Parathyroid adenoma (tissue), 2 donors: ENCODE data around the gene WDR33.

Experiments used
- H2AFZ ChIP-seq: fragments of 300-600 bp; sonication (generic); one replicate; pipeline ENCODE4 v1.7.0; 2017; ENCODE audit warnings: antibody characterized with exemption, mild to moderate bottlenecking
- H3K27ac ChIP-seq: fragments of 300-600 bp; sonication (generic); one replicate; pipeline ENCODE4 v1.7.0; 2017
- H3K27me3 ChIP-seq: fragments of 300-600 bp; sonication (generic); one replicate; pipeline ENCODE4 v1.7.0; 2017; ENCODE audit warnings: low read length; ENCODE audit not compliant: control insufficient read depth, insufficient read depth
- H3K36me3 ChIP-seq: fragments of 300-600 bp; sonication (generic); one replicate; pipeline ENCODE4 v1.7.0; 2017; ENCODE audit warnings: low read length; ENCODE audit not compliant: control insufficient read depth, insufficient read depth
- H3K4me1 ChIP-seq: fragments of 300-600 bp; sonication (generic); one replicate; pipeline ENCODE4 v1.7.0; 2017; ENCODE audit warnings: control low read depth
- H3K4me2 ChIP-seq: fragments of 300-600 bp; sonication (generic); one replicate; pipeline ENCODE4 v1.7.0; 2017; ENCODE audit warnings: low read length
- H3K4me3 ChIP-seq: fragments of 300-600 bp; sonication (generic); one replicate; pipeline ENCODE4 v1.7.0; 2017; ENCODE audit warnings: low read depth, low read length
- H3K79me2 ChIP-seq: fragments of 300-600 bp; sonication (generic); one replicate; pipeline ENCODE4 v1.7.0; 2017; ENCODE audit warnings: control low read depth
- H3K9ac ChIP-seq: fragments of 300-600 bp; sonication (generic); one replicate; pipeline ENCODE4 v1.7.0; 2017; ENCODE audit warnings: mild to moderate bottlenecking
- H3K9me3 ChIP-seq: fragments of 300-600 bp; sonication (generic); one replicate; pipeline ENCODE4 v1.7.0; 2017; ENCODE audit warnings: low read length; ENCODE audit not compliant: control insufficient read depth
- TF ChIP-seq, protein P1 (sequence below): fragments of 300-600 bp; sonication (generic); IDR thresholded peaks from one replicate; pipeline ENCODE4 v1.7.0; 2017; ENCODE audit warnings: antibody characterized with exemption, mild to moderate bottlenecking
- donor health status: primary hyperparathyroidism.

Gene WDR33

DNA sequence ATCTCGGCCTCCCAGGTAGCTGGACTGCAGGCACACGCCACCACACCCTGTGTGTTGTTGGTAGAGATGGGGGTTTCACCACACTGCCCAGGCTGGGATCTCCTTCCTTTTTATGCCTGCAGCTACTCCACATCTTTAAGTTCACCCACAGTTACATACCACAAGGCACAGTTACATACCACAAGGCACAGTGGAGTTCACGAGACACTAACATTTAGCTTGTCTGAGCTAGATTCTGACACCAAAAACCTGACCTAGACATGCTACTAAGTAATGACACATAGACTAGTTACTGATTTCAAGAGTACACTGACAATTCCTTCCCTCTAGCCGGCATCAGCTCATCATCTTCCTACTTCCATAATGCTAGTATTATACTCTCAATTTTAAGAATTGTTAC is 42.7 kb upstream of the WDR33 start:
- Histone ChIP-seq H2AFZ (no peak overlapping the region), H3K79me2 (peaks cover 24% of the 10 kb centered on the region), H3K9ac (no peak overlapping the region), H3K4me3 (no peak overlapping the region), H3K4me2 (no peak overlapping the region), H3K27me3 (no peaks in the 10 kb centered on the region), H3K4me1 (peaks cover 6% of the 10 kb centered on the region), H3K9me3 (no peaks in the 10 kb centered on the region), H3K36me3 (no peaks in the 10 kb centered on the region), H3K27ac (no peak overlapping the region)
- TF ChIP-seq, protein P1, sequence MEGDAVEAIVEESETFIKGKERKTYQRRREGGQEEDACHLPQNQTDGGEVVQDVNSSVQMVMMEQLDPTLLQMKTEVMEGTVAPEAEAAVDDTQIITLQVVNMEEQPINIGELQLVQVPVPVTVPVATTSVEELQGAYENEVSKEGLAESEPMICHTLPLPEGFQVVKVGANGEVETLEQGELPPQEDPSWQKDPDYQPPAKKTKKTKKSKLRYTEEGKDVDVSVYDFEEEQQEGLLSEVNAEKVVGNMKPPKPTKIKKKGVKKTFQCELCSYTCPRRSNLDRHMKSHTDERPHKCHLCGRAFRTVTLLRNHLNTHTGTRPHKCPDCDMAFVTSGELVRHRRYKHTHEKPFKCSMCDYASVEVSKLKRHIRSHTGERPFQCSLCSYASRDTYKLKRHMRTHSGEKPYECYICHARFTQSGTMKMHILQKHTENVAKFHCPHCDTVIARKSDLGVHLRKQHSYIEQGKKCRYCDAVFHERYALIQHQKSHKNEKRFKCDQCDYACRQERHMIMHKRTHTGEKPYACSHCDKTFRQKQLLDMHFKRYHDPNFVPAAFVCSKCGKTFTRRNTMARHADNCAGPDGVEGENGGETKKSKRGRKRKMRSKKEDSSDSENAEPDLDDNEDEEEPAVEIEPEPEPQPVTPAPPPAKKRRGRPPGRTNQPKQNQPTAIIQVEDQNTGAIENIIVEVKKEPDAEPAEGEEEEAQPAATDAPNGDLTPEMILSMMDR, result no peak

DNA sequence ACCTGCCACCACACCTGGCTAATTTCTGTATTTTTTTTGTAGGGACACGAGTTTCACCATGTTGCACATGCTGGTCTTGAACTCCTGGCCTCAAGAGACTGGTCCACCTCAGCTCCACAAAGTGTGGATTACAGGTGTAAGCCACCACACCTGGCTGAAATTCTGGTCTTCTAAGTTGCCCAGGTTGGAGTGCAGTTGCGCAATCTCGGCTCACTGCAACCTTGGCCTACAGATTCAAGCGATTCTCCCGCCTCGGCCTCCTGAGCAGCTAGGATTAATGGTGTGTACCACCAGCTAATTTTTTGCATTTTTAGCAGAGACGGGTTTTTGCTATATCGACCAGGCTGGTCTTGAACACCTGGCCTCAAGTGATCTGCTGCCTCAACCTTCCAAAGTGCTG is 41.4 kb upstream of the WDR33 start:
- Histone ChIP-seq H3K27me3 (no peaks in the 10 kb centered on the region), H3K9me3 (no peaks in the 10 kb centered on the region), H3K9ac (no peak overlapping the region), H3K27ac (no peak overlapping the region), H3K4me2 (no peak overlapping the region), H2AFZ (no peak overlapping the region), H3K79me2 (peaks cover 19% of the 10 kb centered on the region), H3K4me1 (peaks cover 6% of the 10 kb centered on the region), H3K4me3 (no peak overlapping the region), H3K36me3 (no peaks in the 10 kb centered on the region)
- TF ChIP-seq, protein P1, result no peak

DNA sequence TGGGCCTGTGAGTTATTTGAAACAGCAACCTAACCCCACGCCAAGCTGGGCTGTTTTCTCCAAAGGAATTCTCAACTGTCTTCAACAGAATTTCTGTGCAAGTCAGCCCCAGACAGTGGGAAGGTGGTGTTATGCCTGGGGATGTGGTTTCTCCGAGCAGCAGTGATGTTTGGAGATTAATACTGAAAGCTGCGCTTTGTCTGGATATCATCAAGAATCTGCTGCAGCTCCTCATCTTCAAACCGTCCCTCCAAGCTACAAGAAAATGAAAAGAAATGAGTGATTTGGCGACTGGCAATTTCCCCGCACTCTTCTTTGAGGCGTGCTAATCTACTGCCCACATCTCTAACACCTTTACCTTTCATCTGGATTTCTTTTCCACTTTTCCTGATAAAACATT is 37.0 kb upstream of the WDR33 start:
- Histone ChIP-seq H2AFZ (no peak overlapping the region), H3K27me3 (no peaks in the 10 kb centered on the region), H3K4me2 (no peak overlapping the region), H3K4me3 (no peak overlapping the region), H3K9me3 (no peaks in the 10 kb centered on the region), H3K27ac (no peak overlapping the region), H3K79me2 (peaks cover 5% of the 10 kb centered on the region), H3K4me1 (no peaks in the 10 kb centered on the region), H3K36me3 (no peaks in the 10 kb centered on the region), H3K9ac (no peak overlapping the region)
- TF ChIP-seq, protein P1, result no peak

DNA sequence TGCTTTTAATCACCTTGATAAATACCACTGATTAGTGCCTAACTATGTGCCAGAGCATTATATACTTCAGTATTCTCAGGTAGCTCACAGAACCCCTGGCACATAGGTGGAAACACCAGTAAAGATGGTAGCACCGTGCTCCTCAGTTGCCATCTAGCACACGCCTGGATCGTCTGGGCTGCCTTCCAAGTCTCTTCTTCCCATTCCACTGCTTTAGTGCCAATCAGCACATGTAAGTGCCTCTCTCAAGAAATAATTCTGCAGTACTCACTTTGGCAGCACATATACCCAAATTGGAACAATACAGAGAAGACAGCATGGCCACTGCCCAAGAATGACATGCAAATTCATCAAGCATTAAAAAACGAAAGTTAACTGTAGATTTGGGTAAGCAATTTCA is 34.0 kb upstream of the WDR33 start:
- H3K36me3 ChIP-seq, result no peaks in the 10 kb centered on the region

DNA sequence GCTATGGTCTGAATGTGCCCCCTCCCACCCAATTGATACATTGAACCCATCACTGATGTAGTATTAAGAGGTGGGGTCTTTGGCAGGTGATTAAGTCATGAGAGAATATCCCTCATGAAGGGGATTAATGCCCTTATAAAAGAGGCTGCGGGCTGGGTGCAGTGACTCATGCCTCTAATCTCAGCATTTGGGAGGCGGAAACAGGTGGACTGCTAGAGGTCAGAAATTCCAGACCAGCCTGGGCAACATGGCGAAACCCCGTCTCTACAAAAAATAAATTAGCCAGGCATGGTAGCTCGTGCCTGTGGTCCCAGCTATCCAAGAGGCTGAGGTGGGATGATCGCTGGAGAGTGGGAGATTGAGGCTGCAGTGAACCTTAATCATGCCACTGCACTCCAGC is 32.7 kb upstream of the WDR33 start:
- H2AFZ ChIP-seq, result no peak overlapping the region
- H3K4me2 ChIP-seq, result no peak overlapping the region
- H3K36me3 ChIP-seq, result no peaks in the 10 kb centered on the region
- H3K79me2 ChIP-seq, result no peaks in the 10 kb centered on the region
- no peaks in the 10 kb centered on the region for H3K9me3 ChIP-seq
- no peaks in the 10 kb centered on the region for H3K4me1 ChIP-seq
- H3K9ac ChIP-seq, result no peak overlapping the region
- no peak overlapping the region for H3K27ac ChIP-seq
- H3K4me3 ChIP-seq, result no peak overlapping the region
- no peaks in the 10 kb centered on the region for H3K27me3 ChIP-seq
- TF ChIP-seq, protein P1, result no peak

More for the DNA sequence above, 34.0 kb upstream of the WDR33 start:
- Histone ChIP-seq H3K27ac (no peak overlapping the region), H3K27me3 (no peaks in the 10 kb centered on the region), H3K79me2 (no peaks in the 10 kb centered on the region), H3K4me3 (no peak overlapping the region), H3K9me3 (no peaks in the 10 kb centered on the region), H3K4me2 (no peak overlapping the region), H3K4me1 (no peaks in the 10 kb centered on the region), H3K9ac (no peak overlapping the region), H2AFZ (no peak overlapping the region)
- TF ChIP-seq, protein P1, result no peak
